Endothelial cell (in vitro differentiated cells): ENCODE measurements around the gene TRIO. TPM values are rescaled to one million over a fixed set of nuclear protein-coding genes. Genes with fewer than 3 reads are reported as not detected.

ENCODE experiments used
- DNase-seq: peaks from one replicate; pipeline ENCODE4 v3.0.0; 2021; ENCODE audit warnings: low spot score
- H3K27ac Mint-ChIP-seq: one replicate; pipeline ENCODE4 v1.8.0; 2021; ENCODE audit warnings: mixed read lengths, inconsistent platforms; ENCODE audit not compliant: unreplicated experiment
- H3K27me3 Mint-ChIP-seq: one replicate; pipeline ENCODE4 v1.8.0; 2021; ENCODE audit warnings: mild to moderate bottlenecking, moderate library complexity, mixed read lengths, inconsistent platforms; ENCODE audit not compliant: unreplicated experiment
- H3K36me3 Mint-ChIP-seq: one replicate; pipeline ENCODE4 v1.8.0; 2021; ENCODE audit warnings: mild to moderate bottlenecking, low read depth, mixed read lengths, inconsistent platforms; ENCODE audit not compliant: unreplicated experiment
- H3K4me1 Mint-ChIP-seq: one replicate; pipeline ENCODE4 v1.8.0; 2021; ENCODE audit warnings: mild to moderate bottlenecking, mixed read lengths, inconsistent platforms; ENCODE audit not compliant: unreplicated experiment
- H3K4me3 Mint-ChIP-seq: one replicate; pipeline ENCODE4 v1.8.0; 2021; ENCODE audit warnings: mild to moderate bottlenecking, mixed read lengths, inconsistent platforms; ENCODE audit not compliant: unreplicated experiment
- H3K9me3 Mint-ChIP-seq: one replicate; pipeline ENCODE4 v1.8.0; 2021; ENCODE audit warnings: mixed read lengths, inconsistent platforms; ENCODE audit not compliant: unreplicated experiment
- CTCF ChIP-seq: fragments of 200-600 bp; sonication (generic); IDR thresholded peaks from one replicate; pipeline ENCODE4 v1.5.0; 2021; ENCODE audit warnings: antibody characterized with exemption; ENCODE audit not compliant: unreplicated experiment
- total RNA-seq: library from RNA; stranded (reverse); fragmentation: NEBNext Ultra II Directional; extraction: Animal tissue kit (Norgen Biotek cat#: 25700); gene quantifications from one replicate; pipeline ENCODE4 v1.2.1, GENCODE V29; 2021; ENCODE audit not compliant: unreplicated experiment

The TRIO gene
- total RNA-seq, 1 donor from 2014 or later: 229 TPM

DNA sequence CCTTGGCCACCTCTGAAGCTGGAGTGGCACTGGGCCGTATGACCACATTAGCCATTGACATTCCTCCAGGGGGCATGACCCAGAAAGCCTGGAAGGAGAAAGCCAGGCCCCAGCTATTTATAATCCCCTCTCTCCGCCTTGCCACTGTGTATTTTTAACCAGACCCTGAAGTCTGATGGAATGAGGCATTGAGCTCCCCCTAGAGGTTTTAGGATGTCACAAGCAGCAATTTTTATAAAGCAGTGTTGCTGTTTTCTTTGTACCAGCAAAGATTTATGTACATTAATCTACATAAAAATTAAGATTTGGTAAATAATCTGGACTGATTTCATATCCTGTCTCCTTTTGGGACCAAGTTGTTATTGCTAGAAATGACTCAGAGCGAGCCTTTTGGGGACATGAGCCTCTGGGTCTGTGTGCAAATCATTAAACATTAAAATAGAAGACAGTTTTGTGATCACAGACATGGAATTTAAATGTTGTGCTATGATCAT, 127.1 kb downstream of the TRIO start:
- Mint-ChIP-seq H3K4me3 (no peak overlapping the region), H3K27ac (no peak overlapping the region), H3K4me1 (peaks cover 41% of the 10 kb centered on the region), H3K36me3 (no peaks in the 10 kb centered on the region), H3K27me3 (no peaks in the 10 kb centered on the region), H3K9me3 (no peaks in the 10 kb centered on the region)
- TF ChIP-seq CTCF: peak; percentile 66
- peak; percentile 38 for DNase-seq

DNA sequence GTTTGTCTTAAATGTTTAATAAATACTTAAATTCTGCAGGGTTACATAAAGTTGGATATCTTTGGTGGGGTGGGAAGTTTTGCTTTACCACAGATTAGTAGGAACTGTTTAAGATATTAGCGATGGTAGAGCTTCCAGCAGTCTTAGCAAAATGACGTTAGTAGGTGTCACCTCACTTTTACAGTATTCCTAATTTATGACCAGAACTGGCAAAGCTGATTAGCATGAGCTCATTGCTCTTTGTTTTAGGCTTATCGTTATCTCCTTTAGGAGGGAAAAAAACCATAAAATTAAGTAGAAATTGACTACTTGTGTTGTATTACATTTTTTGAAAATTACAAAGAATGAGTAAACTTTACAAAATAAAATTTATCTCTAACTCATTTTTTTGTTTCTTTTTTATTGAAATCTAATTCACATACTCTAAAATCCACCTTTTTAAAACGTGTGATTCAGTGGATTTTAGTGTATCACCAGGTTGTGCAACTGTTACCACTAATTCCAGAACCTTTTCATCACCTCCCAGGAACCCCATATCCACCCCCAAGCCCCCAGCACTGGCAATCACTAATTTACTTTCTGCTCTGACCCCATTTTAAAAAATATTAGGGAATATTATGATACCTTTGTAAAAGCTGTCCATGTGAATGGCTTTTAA, 129.5 kb downstream of the TRIO start:
- peaks cover 44% of the 10 kb centered on the region for H3K4me1 Mint-ChIP-seq
- H3K27ac Mint-ChIP-seq: no peak overlapping the region
- H3K9me3 Mint-ChIP-seq: no peaks in the 10 kb centered on the region
- TF ChIP-seq CTCF: no peak
- H3K36me3 Mint-ChIP-seq: peaks cover 4% of the 10 kb centered on the region
- no peak for DNase-seq
- no peaks in the 10 kb centered on the region for H3K27me3 Mint-ChIP-seq
- no peak overlapping the region for H3K4me3 Mint-ChIP-seq

DNA sequence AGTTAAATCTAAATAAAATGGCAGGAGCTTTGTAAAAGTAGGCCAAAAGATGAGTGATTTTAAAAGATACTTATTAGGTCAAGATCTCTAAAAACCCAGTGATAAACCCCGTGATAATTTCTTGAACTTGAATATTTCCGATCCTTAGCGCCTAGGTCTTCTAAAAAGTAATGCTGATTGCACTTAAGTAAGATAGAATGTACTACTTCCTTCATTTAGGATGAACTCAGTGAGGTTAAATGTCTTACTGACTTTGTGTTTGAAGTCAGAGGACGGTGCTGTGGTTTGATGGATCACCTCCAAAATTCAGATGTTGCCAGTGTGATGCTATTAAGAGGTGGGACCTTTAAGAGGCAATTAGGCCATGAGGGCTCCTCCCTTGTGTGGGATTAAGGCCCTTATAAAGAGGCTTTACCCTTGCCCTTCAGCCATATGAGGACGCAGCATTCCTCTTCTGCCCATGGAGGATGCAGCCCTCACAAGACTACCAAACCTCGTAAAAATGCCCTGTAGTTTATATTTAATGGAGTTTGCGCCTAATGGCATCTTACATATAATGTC, 130.1 kb downstream of the TRIO start:
- no peak for DNase-seq
- no peaks in the 10 kb centered on the region for H3K9me3 Mint-ChIP-seq

DNA sequence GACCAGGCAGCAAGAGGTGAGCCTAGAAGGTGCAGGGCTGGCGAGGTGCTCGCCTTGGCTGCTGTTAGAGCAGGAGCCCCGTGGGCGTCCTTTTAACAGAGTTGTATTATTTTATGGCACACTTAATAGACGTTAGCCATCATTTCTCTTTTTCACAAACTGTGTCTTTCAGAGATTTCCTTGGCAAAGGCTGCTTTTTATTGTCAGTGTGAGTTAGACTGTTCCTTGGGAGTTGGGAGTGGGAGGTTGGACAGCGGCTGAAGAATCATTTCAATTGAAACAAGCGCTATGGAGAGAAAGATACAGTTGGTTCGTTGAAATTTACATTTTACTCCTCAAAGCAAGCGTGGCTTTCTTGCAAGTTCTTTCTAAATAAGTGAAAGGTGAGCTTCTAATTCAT, 133.2 kb downstream of the TRIO start:
- Mint-ChIP-seq H3K4me1 (peaks cover 38% of the 10 kb centered on the region), H3K36me3 (peaks cover 18% of the 10 kb centered on the region), H3K27ac (peak overlapping the region; percentile 83), H3K9me3 (no peaks in the 10 kb centered on the region), H3K27me3 (peaks cover 4% of the 10 kb centered on the region), H3K4me3 (peak overlapping the region; percentile 28)
- no peak for DNase-seq
- TF ChIP-seq CTCF: no peak

More for the DNA sequence above, 130.1 kb downstream of the TRIO start:
- Mint-ChIP-seq H3K36me3 (peaks cover 4% of the 10 kb centered on the region), H3K27ac (no peak overlapping the region), H3K4me3 (no peak overlapping the region), H3K27me3 (no peaks in the 10 kb centered on the region), H3K4me1 (peaks cover 42% of the 10 kb centered on the region)
- no peak for TF ChIP-seq CTCF
